Limb (tissue), 2 donors: ENCODE data around the gene OAS1.
"Not testable (repeated sequence)": the region's sequence is repeated elsewhere in the genome, so short reads cannot be mapped to it uniquely, and the experiment has no call there.

Source experiments
- DNase-seq, 2 donors: peaks; one replicate each; pipeline ENCODE4 v3.0.0-alpha.2; 2016; ENCODE audit errors: extremely low spot score in 2 of 2

The OAS1 gene

DNA sequence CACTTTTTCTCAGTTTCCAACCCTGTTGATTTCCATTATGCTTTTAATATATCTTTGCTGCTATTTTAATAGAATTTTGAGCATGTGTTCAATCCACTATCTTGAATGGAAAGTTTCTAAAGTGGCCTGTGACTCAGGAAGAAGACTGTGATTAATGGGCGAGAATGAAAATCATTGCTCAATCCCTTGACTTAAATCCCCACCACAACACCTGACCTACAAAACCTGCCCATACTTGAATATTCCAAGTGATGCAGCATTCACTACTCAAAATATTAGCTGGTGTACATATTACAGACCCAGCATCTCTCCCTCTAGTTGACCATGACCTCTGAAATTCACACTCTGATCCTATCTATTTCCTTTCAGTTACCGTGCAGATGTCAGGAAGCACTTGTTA is 30.2 kb downstream of the OAS1 start:
- no peak for DNase-seq

DNA sequence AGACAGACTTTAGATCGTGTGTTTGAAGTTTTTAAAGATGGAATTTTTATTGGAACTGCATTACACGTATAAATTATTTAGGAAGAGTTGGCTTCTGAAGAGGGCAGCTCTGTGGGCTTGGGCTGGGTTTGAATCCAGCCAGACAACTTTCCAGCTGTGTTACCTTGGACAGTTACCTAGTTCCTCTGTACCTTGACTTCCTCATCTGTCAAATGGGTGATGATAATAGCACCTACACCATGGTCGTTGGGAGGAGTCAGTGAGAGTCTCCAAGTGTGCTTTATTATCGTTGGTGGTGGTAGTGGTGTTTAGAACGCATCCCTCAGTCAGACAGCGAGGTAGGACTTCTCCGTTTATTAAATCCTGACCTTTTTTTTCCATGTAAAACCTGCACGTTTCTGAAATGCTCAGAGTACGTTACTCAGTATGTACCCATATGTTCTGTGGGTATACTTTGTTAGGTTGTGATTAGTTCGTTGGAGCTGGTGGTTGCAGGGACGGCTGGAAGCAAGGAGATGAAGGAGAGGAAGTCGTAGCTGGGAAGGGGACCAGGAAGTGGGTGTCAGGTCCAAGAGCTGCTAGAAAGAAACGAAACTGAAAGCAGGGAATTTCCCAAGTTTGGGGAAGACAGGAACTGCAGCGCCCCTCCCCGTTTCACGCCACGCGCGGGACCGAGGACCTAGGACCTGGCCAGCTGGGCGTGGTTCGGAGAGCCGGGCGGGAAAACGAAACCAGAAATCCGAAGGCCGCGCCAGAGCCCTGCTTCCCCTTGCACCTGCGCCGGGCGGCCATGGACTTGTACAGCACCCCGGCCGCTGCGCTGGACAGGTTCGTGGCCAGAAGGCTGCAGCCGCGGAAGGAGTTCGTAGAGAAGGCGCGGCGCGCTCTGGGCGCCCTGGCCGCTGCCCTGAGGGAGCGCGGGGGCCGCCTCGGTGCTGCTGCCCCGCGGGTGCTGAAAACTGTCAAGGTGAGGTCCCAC is 31.3 kb downstream of the OAS1 start, which contains the start of gene OAS3:
TSS of gene OAS3 (plus strand) at position 734 of the 979 bp plus-strand sequence. CDS start at position 791, 57 bp downstream.
- DNase-seq = peak; percentile 61 to 68

DNA sequence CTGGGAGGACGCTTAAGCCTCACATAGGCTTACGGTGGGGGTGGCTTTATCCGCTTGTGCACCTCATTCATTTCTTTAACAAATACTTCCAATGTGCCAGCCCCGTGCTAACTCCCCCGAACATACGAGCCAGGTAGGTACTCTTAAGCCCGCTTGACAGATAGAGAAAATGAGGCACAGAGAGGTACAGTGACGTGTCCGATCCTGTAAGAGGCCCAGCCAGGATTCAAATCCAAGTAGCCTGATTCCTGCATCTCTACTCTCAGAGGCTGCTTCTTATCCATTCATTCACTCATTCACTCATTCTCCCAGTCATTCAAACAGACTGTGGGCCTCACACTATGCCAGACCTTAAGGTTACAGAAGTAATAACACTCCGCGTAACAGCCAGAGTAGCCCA is 32.0 kb downstream of the OAS1 start:
- DNase-seq = no peak

DNA sequence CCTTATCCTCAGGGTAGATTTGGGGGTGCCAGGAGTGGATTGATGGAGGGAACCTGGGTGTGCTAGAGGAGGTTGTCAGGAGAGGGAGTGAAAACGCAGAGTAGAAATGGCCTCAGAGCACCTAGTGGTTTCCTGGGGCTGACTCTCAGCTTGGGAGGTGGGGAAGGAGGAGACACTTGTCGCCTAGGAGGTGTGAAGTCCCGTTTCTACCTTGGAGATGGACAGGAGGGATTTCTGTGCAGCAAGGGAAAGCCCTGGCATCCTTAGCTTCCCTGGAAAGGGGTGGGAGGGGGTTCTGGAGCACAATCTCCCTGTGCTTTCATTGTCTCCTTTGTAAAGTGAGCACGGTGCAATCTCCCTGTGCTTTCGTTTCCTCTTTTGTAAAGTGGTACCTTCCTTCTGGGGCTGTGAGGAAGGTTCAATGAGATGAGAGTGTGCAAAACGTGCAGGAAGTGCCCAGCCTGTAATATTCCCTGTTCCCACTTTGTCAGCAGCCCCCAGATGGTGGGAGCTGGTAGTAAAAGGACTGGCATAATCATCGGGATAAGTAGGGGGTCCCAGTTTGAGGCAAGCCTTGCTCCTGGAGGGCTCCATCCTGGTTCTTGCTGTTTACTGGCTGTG is 33.1 kb downstream of the OAS1 start:
- DNase-seq = no peak

DNA sequence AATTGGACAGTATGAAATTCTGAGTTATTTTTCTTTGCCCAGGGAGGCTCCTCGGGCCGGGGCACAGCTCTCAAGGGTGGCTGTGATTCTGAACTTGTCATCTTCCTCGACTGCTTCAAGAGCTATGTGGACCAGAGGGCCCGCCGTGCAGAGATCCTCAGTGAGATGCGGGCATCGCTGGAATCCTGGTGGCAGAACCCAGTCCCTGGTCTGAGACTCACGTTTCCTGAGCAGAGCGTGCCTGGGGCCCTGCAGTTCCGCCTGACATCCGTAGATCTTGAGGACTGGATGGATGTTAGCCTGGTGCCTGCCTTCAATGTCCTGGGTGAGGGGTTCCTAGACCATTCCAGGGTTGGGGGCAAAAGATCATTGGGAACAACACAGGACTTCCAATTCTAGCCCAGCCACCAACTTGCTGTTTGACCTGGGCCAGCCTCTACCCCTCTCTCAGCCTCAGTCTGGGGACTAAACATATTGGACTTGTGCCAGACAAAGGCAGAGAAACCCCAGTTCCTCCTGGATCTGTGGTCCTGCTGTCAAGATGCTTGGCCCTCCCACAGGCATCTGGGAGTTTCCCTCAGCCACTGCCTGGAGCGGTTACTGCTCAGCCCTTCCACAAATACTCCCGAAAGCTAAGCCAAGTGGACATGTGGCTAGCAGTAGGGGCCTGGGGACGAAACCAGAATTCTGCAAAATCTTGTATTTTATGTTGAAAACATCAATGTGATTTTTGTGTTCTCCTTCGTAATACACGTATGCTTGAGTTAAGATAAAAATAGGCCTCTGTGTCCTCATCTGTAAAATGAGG is 35.0 kb downstream of the OAS1 start:
- no peak for DNase-seq

DNA sequence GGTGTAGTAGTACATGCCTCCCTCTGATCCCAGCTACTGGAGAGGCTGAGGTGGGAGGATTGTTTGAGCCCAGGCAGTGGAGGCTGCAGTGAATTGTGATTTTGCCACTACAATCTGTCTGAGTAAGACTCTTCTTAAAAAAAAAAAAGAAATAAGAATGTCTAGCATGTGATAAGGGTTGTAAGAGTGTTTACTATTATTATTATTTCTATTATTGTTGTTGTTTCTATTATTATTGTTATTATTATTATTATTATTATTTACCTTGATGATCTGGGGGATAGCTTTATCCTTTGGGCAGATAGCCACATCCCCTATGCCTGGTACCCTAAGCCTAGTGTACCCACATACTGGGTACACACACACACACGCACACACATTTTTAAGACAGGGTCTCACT is 35.8 kb downstream of the OAS1 start:
- DNase-seq = no peak

DNA sequence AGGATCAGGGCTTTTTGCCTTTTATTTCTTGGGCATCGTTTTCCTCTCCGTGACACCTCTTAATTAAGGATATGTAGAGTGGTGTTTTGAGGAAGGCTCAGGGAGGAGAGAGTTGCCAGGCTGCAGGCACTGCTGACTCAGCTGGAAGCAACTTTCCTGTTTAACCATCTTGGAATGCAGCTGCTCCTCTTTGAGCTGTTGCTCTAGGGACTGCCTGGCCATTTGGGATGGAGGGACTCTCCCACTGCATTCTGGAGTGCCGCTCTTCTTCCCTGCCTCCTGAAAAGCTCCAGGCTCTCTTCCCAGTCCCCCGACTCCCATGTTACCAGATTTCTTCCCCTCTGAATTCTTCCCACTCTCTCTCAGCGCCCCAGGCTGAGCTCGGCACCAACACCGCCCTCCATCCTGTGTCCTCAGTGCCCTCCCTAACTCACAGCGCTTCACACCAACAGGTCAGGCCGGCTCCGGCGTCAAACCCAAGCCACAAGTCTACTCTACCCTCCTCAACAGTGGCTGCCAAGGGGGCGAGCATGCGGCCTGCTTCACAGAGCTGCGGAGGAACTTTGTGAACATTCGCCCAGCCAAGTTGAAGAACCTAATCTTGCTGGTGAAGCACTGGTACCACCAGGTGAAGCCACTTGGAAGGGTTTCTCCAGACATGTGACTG is 37.4 kb downstream of the OAS1 start:
- DNase-seq = no peak

DNA sequence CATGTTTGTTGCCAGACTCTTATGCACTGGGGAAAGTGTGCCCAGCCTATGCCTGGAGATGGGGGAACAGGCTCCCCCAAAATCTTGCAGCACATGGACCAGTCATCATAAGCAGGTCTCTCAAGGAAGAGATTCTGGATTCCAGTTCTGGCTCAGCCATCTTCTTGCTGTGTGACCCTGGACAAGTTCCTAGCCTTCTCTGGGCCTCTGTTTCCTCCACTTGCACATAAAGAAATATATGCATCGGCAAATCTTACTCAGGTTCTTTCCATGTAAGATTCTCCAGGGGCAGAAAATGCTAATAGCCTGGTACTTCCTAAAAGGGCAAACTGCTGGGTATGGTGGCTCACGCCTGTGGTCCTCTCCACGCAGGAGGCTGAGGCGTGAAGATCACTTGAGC is 38.8 kb downstream of the OAS1 start:
- DNase-seq = no peak

DNA sequence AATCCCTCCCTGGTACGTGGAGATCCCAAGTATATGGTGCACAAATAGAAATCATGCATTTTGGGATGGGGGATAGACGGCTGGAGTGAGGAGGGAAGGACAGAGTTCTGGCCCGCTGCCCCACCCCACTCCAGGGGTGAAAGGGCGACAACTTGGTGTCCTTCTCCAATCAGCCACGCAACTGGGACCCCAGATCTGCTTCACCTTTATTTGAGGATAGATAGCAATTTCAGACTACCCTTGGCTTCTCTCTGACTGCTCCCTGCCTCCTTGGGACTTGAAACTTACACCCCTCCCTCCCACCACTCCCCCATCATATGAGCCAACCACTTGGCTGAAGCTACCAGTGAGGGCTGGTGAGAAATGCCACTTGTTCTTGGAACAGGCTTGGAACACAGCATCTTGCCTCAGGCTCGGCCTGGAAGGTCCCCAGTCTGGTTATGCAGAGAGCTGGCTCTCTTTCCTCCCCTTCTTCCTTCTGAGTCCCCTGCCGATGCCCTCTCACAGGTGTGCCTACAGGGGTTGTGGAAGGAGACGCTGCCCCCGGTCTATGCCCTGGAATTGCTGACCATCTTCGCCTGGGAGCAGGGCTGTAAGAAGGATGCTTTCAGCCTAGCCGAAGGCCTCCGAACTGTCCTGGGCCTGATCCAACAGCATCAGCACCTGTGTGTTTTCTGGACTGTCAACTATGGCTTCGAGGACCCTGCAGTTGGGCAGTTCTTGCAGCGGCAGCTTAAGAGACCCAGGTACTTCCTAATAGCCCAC is 39.7 kb downstream of the OAS1 start:
- no peak for DNase-seq

DNA sequence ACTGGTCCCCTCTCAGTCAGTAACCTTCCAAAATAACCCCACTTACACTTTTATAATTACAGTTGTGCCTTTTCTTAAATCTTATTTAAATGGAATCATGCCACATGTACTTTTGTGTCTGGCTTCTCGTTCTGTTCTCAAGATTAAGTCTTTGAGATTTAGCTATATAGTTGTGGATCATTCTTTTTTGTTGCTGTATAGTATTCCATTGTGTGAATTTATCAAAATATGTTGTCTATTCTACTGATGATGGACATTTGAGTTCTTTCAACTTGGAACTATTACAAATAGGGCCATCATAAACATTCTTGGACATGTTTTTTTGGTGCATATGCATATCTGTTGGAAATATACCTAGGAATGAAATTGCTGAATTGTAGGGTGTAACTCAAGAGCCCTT is 40.6 kb downstream of the OAS1 start:
- DNase-seq = no peak

DNA sequence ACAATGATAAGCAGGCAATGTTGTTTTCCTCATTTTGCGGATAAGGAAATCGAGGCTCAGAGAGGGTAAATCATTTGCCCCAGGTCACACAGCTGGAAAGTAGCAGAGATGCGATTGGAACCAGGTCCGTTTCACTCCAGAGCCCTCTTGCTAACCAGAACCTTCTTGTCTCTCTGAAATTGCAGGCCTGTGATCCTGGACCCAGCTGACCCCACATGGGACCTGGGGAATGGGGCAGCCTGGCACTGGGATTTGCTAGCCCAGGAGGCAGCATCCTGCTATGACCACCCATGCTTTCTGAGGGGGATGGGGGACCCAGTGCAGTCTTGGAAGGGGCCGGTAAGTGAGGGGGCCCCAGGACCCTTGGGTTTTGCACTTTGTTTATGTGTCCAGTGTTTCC is 41.0 kb downstream of the OAS1 start:
- no peak for DNase-seq

DNA sequence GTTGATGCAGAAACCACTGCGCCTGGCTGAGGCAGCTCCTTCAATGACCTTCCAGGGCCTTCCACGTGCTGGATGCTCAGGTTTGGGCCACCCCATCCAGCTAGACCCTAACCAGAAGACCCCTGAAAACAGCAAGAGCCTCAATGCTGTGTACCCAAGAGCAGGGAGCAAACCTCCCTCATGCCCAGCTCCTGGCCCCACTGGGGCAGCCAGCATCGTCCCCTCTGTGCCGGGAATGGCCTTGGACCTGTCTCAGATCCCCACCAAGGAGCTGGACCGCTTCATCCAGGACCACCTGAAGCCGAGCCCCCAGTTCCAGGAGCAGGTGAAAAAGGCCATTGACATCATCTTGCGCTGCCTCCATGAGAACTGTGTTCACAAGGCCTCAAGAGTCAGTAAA is 42.0 kb downstream of the OAS1 start:
- DNase-seq = no peak

DNA sequence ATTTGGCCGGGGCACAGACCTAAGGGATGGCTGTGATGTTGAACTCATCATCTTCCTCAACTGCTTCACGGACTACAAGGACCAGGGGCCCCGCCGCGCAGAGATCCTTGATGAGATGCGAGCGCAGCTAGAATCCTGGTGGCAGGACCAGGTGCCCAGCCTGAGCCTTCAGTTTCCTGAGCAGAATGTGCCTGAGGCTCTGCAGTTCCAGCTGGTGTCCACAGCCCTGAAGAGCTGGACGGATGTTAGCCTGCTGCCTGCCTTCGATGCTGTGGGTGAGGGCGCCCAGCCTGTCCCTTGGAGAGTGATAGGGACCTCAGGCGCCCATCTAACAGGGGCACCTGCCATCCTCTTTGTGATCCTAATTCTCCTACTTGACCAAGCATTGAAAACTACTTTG is 43.9 kb downstream of the OAS1 start:
- DNase-seq = no peak

DNA sequence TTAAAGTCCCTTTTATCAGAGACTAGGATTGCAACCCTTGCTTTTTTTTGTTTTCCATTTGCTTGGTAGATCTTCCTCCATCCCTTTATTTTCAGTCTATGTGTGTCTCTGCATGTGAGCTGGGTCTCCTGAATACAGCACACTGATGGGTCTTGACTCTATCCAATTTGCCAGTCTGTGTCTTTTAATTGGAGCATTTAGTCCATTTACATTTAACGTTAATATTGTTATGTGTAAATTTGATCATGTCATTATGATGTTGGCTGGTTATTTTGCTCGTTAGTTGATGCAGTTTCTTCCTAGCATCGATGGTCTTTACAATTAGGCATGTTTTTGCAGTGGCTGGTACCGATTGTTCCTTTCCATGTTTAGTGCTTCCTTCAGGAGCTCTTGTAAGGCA is 50.4 kb downstream of the OAS1 start:
- DNase-seq = not testable (repeated sequence)

DNA sequence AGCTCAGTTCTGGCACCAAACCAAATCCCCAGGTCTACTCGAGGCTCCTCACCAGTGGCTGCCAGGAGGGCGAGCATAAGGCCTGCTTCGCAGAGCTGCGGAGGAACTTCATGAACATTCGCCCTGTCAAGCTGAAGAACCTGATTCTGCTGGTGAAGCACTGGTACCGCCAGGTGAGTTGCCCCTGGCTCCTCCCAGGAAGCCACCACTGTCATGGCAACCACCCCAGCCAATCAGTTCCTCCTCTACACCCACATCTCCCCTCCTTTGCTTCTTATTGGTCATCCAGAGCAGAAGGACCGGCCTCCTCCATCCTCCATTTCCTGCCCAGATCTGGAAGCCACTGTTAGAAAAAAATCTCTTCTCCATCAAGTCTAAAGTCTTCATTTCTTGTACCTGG is 54.3 kb downstream of the OAS1 start:
- no peak for DNase-seq

DNA sequence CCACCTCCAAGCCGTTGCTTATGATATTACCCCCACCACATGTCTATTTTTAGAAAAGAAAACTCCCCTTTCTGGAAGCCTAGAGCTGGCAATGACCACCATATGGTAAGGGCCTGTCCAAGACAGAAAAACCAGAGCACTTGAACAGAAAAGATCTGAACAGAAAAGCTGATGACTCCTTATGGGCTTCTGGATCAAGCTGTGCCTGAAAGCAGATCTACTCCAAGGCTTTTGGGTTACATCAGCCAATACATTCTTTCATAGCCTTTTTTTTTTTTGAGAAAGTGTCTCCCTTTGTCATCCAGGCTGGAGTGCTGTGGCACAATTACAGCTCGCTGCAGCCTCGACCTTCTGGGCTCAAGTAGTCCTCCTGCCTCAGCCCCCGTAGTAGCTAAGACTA is 54.8 kb downstream of the OAS1 start:
- DNase-seq = no peak

DNA sequence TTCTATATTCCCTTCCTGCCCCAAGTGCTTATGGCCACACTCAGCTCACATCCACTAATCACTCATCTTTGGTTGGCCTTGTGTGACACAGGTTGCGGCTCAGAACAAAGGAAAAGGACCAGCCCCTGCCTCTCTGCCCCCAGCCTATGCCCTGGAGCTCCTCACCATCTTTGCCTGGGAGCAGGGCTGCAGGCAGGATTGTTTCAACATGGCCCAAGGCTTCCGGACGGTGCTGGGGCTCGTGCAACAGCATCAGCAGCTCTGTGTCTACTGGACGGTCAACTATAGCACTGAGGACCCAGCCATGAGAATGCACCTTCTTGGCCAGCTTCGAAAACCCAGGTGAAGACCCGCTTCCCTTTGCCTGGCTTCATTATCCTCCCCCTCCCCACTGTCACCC is 55.8 kb downstream of the OAS1 start:
- DNase-seq = no peak

DNA sequence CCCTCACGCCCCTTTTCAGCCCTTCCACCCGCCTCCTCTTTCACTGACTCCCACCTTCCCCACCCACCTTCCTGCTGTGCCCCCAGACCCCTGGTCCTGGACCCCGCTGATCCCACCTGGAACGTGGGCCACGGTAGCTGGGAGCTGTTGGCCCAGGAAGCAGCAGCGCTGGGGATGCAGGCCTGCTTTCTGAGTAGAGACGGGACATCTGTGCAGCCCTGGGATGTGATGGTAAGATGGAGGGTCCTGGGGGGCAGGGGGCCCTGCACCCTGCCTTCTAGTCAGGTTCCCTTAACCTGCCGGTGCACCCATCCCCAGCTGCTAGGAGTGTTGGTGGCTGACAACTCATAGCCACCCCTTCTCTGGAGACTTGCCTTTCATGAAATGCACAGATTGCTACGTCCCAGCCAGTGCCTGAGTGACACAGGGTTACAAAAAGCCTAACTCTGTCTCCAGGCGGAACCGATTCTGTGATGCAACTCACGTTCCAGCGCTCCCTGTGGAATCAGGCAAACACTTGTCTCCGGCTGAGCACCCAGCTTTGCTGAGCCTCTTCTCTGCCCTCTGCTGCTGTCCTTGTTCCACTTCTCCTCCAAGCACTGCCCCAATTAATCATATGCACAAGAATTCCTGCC is 56.6 kb downstream of the OAS1 start:
- no peak for DNase-seq

DNA sequence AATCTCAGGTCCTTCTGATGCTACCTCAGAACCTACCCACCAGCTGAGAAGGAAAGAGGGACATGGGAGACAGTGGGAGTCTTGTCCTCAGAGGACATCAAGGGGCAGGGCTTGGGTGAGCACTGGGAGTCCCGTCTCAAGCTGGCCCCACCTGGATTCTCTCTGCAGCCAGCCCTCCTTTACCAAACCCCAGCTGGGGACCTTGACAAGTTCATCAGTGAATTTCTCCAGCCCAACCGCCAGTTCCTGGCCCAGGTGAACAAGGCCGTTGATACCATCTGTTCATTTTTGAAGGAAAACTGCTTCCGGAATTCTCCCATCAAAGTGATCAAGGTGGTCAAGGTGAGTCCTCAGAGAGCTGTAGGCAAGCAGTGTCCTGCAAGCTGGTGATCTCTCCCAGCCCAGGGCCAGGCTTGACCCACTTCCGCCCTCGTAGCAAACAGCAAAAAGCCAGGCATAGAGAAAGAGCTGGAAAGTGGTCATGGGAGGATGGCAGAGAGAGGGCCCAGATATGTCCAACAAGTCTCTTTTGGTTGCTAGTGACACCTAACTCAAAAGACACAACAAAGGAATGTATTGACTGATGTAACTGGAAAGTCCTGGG is 57.4 kb downstream of the OAS1 start:
- DNase-seq = no peak

DNA sequence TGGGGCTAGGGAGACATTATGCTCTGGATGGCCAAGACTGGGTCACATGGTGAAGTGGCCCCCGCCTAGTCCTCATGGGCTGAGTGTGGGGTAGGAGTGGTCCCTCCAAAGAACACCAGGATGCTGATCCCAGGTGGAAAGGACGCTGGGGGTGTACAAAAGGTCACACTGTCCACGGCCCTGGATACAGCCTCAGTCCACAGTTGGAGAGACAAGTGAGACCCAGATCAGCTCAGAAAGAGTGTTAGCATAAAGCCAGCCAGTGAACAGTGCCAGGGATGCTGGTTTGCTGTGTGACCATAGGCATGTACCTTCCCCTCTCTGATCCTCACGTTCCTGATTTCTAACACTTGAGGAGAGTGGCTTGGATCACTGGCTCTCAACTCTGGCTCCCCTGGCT is 58.2 kb downstream of the OAS1 start:
- no peak for DNase-seq
